Pancreas (tissue), 10 donors: ENCODE data around the gene KIF23. TPM values are rescaled to one million over a fixed set of nuclear protein-coding genes. Genes with fewer than 3 reads are reported as not detected.

Experiments used
- ATAC-seq, 4 donors: fragments of 200-7000 bp; cut with Tn5 transposase; one replicate each; pipeline versions ENCODE4 v1.8.0 to v1.9.1; 2020; ENCODE audit warnings: mild to moderate bottlenecking in 4 of 4, moderate library complexity in 4 of 4
- DNase-seq, 6 donors: peaks; one replicate each; pipeline ENCODE4 v3.0.0-alpha.2; 2020
- FAIRE-seq: peaks from 2 replicates; lab custom pipeline; 2012; peaks lifted over from hg19 to GRCh38; lab: Jason Lieb, UNC
- H3K27ac ChIP-seq, 4 donors: fragments of 200-600 bp; sonication (generic); 1 replicate in 3 of 4; 2 replicates in 1 of 4; pipeline versions ENCODE4 v1.5.0 to v1.8.0; 2020
- H3K27me3 ChIP-seq, 4 donors: fragments of 200-600 bp; one replicate each; pipeline ENCODE4 v1.8.0; 2021
- H3K36me3 ChIP-seq, 3 donors: fragments of 200-600 bp; sonication (generic) in 1 of 3; one replicate each; pipeline versions ENCODE4 v1.5.0 to v1.8.0; 2020 to 2021
- H3K4me1 ChIP-seq, 3 donors: fragments of 200-600 bp; one replicate each; pipeline ENCODE4 v1.8.0; 2021
- H3K4me3 ChIP-seq, 4 donors: fragments of 200-600 bp; sonication (generic) in 2 of 4; one replicate each; pipeline versions ENCODE4 v1.5.0 to v1.8.0; 2020 to 2021
- H3K9me3 ChIP-seq, 4 donors: fragments of 200-600 bp; one replicate each; pipeline ENCODE4 v1.8.0; 2021
- WGBS, 2 donors: extraction: QIAGEN DNeasy Blood & Tissue Kit; methylation state at CpG; one replicate each; pipeline ENCODE4 v1.1.7; 2013; 5-methylcytosine and 5-hydroxymethylcytosine counted together
- intact Hi-C, 3 donors: fragments of 100-400 bp; cut with DNase I; formaldehyde crosslinking; loops; one replicate each; pipeline versions ENCODE4 v1.11.1 to v1.14.2; 2022
- polyA plus RNA-seq, 2 donors: library from polyadenylated mRNA; stranded (reverse); fragments of 200-250 nt; gene quantifications; one replicate each; pipeline ENCODE4 v1.2.3, GENCODE V29; 2013
- total RNA-seq, 6 donors: library from RNA; stranded (reverse); fragmentation: NEBNext Ultra II Directional in 4 of 6; extraction: Animal tissue kit (Norgen Biotek cat#: 25700) in 4 of 6; gene quantifications; one replicate each; pipeline versions ENCODE4 v1.2.1 to v1.2.4, GENCODE V29; 2021 to 2023
- TF ChIP-seq, protein P1 (sequence below), 4 donors: fragments of 200-600 bp; sonication (generic) in 3 of 4; IDR thresholded peaks; one replicate each; pipeline versions ENCODE4 v1.5.0 to v1.8.0; 2021; ENCODE audit warnings: antibody characterized with exemption in 4 of 4
- donor health status: healthy with polysubstance abuse.
- donor health status: DM: no; HTN: no; CAD: no; lungs with moderate emphysema.
- donor health status: DM: no; HTN: no; CAD: no.
- donor health status: control.
- donor health status: control.
- donor health status: Bipolar disorder and iron deficiency.
- donor health status: DM: yes; HTN: yes; CAD: no.
- donor health status: DM: no; HTN: no; CAD: no.
- donor health status: DM: no; HTN: no; CAD: no.
- donor health status: DM: yes; HTN: yes; CAD: no.

Gene KIF23
- total and polyA plus RNA-seq, 8 donors: 0.19 to 2.0 (median 0.88) TPM

GRCh38 chr15:69394556-69395282, 19.4 kb upstream of the KIF23 start:
- ATAC-seq: peak; percentile 75 to 96 (median 91)
- peak; percentile 46 to 96 (median 80) for DNase-seq
- 23 to 27% methylated on average over 36 of the region's 36 CpGs for WGBS, 2 donors
- Histone ChIP-seq H3K27me3 (peaks cover 0 to 4% (median 0%) of the 10 kb centered on the region in 4 donors), H3K9me3 (no peaks in the 10 kb centered on the region), H3K4me3 (no peak overlapping the region), H3K27ac (no peak overlapping the region), H3K36me3 (no peaks in the 10 kb centered on the region), H3K4me1 (no peaks in the 10 kb centered on the region)
- TF ChIP-seq, protein P1, sequence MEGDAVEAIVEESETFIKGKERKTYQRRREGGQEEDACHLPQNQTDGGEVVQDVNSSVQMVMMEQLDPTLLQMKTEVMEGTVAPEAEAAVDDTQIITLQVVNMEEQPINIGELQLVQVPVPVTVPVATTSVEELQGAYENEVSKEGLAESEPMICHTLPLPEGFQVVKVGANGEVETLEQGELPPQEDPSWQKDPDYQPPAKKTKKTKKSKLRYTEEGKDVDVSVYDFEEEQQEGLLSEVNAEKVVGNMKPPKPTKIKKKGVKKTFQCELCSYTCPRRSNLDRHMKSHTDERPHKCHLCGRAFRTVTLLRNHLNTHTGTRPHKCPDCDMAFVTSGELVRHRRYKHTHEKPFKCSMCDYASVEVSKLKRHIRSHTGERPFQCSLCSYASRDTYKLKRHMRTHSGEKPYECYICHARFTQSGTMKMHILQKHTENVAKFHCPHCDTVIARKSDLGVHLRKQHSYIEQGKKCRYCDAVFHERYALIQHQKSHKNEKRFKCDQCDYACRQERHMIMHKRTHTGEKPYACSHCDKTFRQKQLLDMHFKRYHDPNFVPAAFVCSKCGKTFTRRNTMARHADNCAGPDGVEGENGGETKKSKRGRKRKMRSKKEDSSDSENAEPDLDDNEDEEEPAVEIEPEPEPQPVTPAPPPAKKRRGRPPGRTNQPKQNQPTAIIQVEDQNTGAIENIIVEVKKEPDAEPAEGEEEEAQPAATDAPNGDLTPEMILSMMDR (IDR thresholded peaks at IDR 0.05): peak; percentile 92 to 98 (median 96)
- FAIRE-seq: no peak
- intact Hi-C loops: loop anchor here in 2 of 3 donors (5.0 to 10.0 kb wide), 2 partner anchors 337 to 340 kb away; no protein-coding TSS in a partner anchor

DNA sequence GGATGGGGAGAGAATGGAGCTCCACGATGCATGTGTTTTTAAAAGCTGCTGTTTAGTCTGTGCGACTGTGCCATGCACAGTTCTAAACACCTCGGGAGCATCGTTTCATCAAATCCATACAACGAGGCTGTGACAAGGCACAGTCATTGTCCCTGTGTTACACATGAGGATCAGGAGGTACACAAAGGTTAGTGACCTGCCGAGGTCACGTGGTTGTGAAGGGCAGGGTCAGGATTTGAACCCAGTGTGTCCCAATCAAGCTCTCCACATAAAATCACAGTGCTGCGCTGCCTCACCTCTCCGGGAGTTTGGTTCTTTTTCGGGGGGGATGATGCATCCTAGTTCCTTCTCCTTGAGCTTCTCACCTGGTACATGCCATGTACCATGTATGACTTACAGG, 18.7 kb upstream of the KIF23 start:
- Histone ChIP-seq H3K36me3 (no peaks in the 10 kb centered on the region), H3K4me3 (no peak overlapping the region), H3K27me3 (peaks cover 0 to 4% (median 0%) of the 10 kb centered on the region in 4 donors), H3K27ac (no peak overlapping the region), H3K4me1 (no peaks in the 10 kb centered on the region), H3K9me3 (no peaks in the 10 kb centered on the region)
- intact Hi-C loops: loop anchor here in 2 of 3 donors (5.0 to 10.0 kb wide), 2 partner anchors 338 to 341 kb away; no protein-coding TSS in a partner anchor
- WGBS, 2 donors: 83 to 87% methylated on average over 10 of the region's 10 CpGs
- ATAC-seq: no peak
- DNase-seq: no peak
- FAIRE-seq: no peak
- TF ChIP-seq, protein P1 (IDR thresholded peaks at IDR 0.05): no peak

GRCh38 chr15:69395991-69396390, 18.2 kb upstream of the KIF23 start:
- H3K9me3 ChIP-seq: no peaks in the 10 kb centered on the region
- TF ChIP-seq, protein P1 (IDR thresholded peaks at IDR 0.05): no peak
- no peaks in the 10 kb centered on the region for H3K4me1 ChIP-seq
- H3K27me3 ChIP-seq: peaks cover 0 to 4% (median 0%) of the 10 kb centered on the region in 4 donors
- no peak for ATAC-seq
- no peak overlapping the region for H3K27ac ChIP-seq
- no peak for FAIRE-seq
- 81 to 85% methylated on average over 5 of the region's 5 CpGs for WGBS, 2 donors
- H3K4me3 ChIP-seq: no peak overlapping the region
- intact Hi-C loops: loop anchor here in 2 of 3 donors (5.0 to 10.0 kb wide), 2 partner anchors 339 to 341 kb away; no protein-coding TSS in a partner anchor
- no peaks in the 10 kb centered on the region for H3K36me3 ChIP-seq
- no peak for DNase-seq

DNA sequence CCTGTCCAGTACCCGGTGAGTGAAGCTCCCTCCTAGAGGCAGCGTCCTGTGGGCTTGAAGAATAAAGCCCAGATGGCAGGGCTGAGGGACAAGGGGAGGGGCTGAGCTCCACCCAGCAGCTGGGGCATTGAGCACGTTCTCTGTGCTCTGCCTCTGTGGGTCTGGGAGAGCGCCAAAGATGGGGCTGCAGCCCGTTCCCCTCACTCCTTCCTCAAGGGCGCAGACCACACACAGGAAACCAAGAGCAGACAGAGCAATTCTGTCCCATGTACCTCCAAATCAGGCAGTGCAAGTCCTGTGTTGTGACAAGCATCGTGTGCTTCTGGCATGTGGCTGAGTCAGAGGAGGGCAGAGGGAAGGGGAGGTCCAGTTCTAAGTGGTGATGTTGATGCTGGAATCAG, 15.7 kb upstream of the KIF23 start:
- no peak for FAIRE-seq

More for the DNA sequence above, 15.7 kb upstream of the KIF23 start:
- H3K27me3 ChIP-seq: peaks cover 0 to 4% (median 0%) of the 10 kb centered on the region in 4 donors
- H3K27ac ChIP-seq: no peak overlapping the region
- DNase-seq: no peak
- H3K4me3 ChIP-seq: no peak overlapping the region
- ATAC-seq: no peak
- no peaks in the 10 kb centered on the region for H3K36me3 ChIP-seq
- WGBS, 2 donors: 77 to 88% methylated on average over 7 of the region's 7 CpGs
- TF ChIP-seq, protein P1 (IDR thresholded peaks at IDR 0.05): no peak
- no peaks in the 10 kb centered on the region for H3K4me1 ChIP-seq
- no peaks in the 10 kb centered on the region for H3K9me3 ChIP-seq
- intact Hi-C loops: loop anchor here in 2 of 3 donors (5.0 to 10.0 kb wide), 2 partner anchors 341 to 344 kb away; no protein-coding TSS in a partner anchor
